ENCODE results near the gene HERC2. TPM values are rescaled to one million over a fixed set of nuclear protein-coding genes. Genes with fewer than 3 reads are reported as not detected.

The HERC2 gene
- total and polyA plus RNA-seq, 2 of the 4 experiments (the other 2 are of a cell fraction): 20.8 to 28.9 TPM

GRCh38 chr15:28109626-28110455 lies 212.1 kb downstream of the HERC2 start:
- 91% methylated on average over 5 of the region's 25 CpGs; no CpG with 5 or more reads in 1 of the 2 experiments for WGBS, 2 experiments (ENCODE audit: extremely low coverage in 2 of 2, insufficient read length in 1 of 2)
- ChIA-PET POLR2A (ENCODE audit: unreplicated experiment) (no interaction called here), CTCF (interaction anchor here (1.4 kb wide), 1 partner anchor 16 kb away, joined by 3 read pairs; no protein-coding TSS in a partner anchor)
- no peak overlapping the region for H4K91ac ChIP-seq (ENCODE audit: insufficient read depth, low read depth, low read length)
- H3K4me2 ChIP-seq (ENCODE audit: low read depth, low read length): no peak overlapping the region
- no peaks in the 10 kb centered on the region; the same call in 1 of the 2 replicates for H3K4me1 ChIP-seq (ENCODE audit: control insufficient read depth, insufficient read depth, low read length)
- no peak overlapping the region for H2AK9ac ChIP-seq (replicated peaks; ENCODE audit: low read depth, low read length, poor library complexity)
- no peak overlapping the region for H4K8ac ChIP-seq (ENCODE audit: low read depth in 2 of 2, low read length in 2 of 2)
- H3K56ac ChIP-seq (ENCODE audit: extremely low read depth, insufficient read depth, low read length): no peak overlapping the region
- no peak overlapping the region for H3K14ac ChIP-seq (replicated peaks; ENCODE audit: low read depth, low read length)
- intact Hi-C loops (cut with micrococcal nuclease) (no loop called here), in situ Hi-C loops (cut with MboI; ENCODE audit: low sequenced_read_pairs) (loop anchor here (25.0 kb wide), 1 partner anchor 1223 kb away; no protein-coding TSS in a partner anchor), dilution Hi-C loops (cut with HindIII; ENCODE audit: low sequenced_read_pairs, unreplicated experiment) (no loop called here)
- H3K79me1 ChIP-seq (ENCODE audit: low read depth in 1 of 2, low read length in 2 of 2): 0 out of 4 replicates have a peak, but pooled peaks cover 0 to 3% of the 10 kb centered on the region in 2 experiments
- no peak overlapping the region for H2BK15ac ChIP-seq (ENCODE audit: low read depth, low read length)
- H3K36me3 ChIP-seq (ENCODE audit: control insufficient read depth, insufficient read depth, low read length): peaks cover 21% of the 10 kb centered on the region
- no peak for DNase-seq
- peaks cover 2% of the 10 kb centered on the region; the same call in 1 of the 2 replicates for H3K9me1 ChIP-seq (ENCODE audit: insufficient read depth, low read length)
- H2AK5ac ChIP-seq (ENCODE audit: low read depth, low read length): no peak overlapping the region
- no peak overlapping the region for H2AFZ ChIP-seq (replicated peaks; ENCODE audit: low read length, poor library complexity)
- no peak overlapping the region for H3K23ac ChIP-seq (ENCODE audit: low read depth, low read length)
- no peak overlapping the region for H2BK120ac ChIP-seq (ENCODE audit: low read depth, low read length)
- no peaks in the 10 kb centered on the region; the same call in 1 of the 2 replicates for H4K20me1 ChIP-seq (ENCODE audit: insufficient read depth, low read length)
- no peak overlapping the region for H4K5ac ChIP-seq (ENCODE audit: low read depth, low read length)
- H3K4me3 ChIP-seq (ENCODE audit: insufficient read depth, low read depth, low read length): no peak overlapping the region
- peaks cover 3% of the 10 kb centered on the region; the same call in 1 of the 2 replicates for H3K27me3 ChIP-seq (ENCODE audit: control insufficient read depth, insufficient read depth, low read length)
- no peak for TF ChIP-seq RCOR1 (IDR thresholded peaks at IDR 0.05; ENCODE audit: insufficient replicate concordance, low read length)
- no peak for TF ChIP-seq FOS (IDR thresholded peaks at IDR 0.05; ENCODE audit: low read depth, low read length)
- TF ChIP-seq CHD1 (IDR thresholded peaks at IDR 0.05; ENCODE audit: low read depth, low read length): no peak
- no peak for TF ChIP-seq CTCF (conservative IDR thresholded peaks at IDR 0.05; ENCODE audit: low read depth, low read length)
- no peak for TF ChIP-seq RFX5 (IDR thresholded peaks at IDR 0.05; ENCODE audit: low read depth, low read length)
- TF ChIP-seq ELK1 (IDR thresholded peaks at IDR 0.05; ENCODE audit: borderline replicate concordance, low read depth, low read length): no peak
- no peak for TF ChIP-seq MAZ (IDR thresholded peaks at IDR 0.05; ENCODE audit: borderline replicate concordance, low read depth, low read length)
- TF ChIP-seq, protein P1, sequence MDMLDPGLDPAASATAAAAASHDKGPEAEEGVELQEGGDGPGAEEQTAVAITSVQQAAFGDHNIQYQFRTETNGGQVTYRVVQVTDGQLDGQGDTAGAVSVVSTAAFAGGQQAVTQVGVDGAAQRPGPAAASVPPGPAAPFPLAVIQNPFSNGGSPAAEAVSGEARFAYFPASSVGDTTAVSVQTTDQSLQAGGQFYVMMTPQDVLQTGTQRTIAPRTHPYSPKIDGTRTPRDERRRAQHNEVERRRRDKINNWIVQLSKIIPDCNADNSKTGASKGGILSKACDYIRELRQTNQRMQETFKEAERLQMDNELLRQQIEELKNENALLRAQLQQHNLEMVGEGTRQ (IDR thresholded peaks at IDR 0.05; ENCODE audit: low read depth, low read length): no peak
- TF ChIP-seq BHLHE40 (IDR thresholded peaks at IDR 0.05; ENCODE audit: low read depth, low read length): no peak
- TF ChIP-seq MXI1 (IDR thresholded peaks at IDR 0.05; ENCODE audit: borderline replicate concordance, low read depth, low read length): no peak
- no peak for TF ChIP-seq POLR2A (IDR thresholded peaks at IDR 0.05; ENCODE audit: low read depth, low read length)
- TF ChIP-seq RAD21 (IDR thresholded peaks at IDR 0.05; ENCODE audit: low read length): no peak
- H2BK20ac ChIP-seq (ENCODE audit: low read depth, low read length): no peak overlapping the region
- H2BK5ac ChIP-seq (ENCODE audit: low read depth, low read length, poor library complexity, severe bottlenecking): no peak overlapping the region
- H3K27ac ChIP-seq (ENCODE audit: insufficient read depth, low read length): no peak overlapping the region
- no peak for ATAC-seq (ENCODE audit: low read depth)
- no peaks in the 10 kb centered on the region for H3K9me3 ChIP-seq (ENCODE audit: control insufficient read depth, insufficient read depth, low read length)
- BruUV-seq (replicated peaks): no TSS peak
- no peak overlapping the region for H3K9ac ChIP-seq (ENCODE audit: low read depth, low read length)
- H3K18ac ChIP-seq (ENCODE audit: low read depth, low read length): no peak overlapping the region
- H3K4ac ChIP-seq (ENCODE audit: low read depth, low read length): no peak overlapping the region
